ENCODE results near the gene OXER1.

DNA sequence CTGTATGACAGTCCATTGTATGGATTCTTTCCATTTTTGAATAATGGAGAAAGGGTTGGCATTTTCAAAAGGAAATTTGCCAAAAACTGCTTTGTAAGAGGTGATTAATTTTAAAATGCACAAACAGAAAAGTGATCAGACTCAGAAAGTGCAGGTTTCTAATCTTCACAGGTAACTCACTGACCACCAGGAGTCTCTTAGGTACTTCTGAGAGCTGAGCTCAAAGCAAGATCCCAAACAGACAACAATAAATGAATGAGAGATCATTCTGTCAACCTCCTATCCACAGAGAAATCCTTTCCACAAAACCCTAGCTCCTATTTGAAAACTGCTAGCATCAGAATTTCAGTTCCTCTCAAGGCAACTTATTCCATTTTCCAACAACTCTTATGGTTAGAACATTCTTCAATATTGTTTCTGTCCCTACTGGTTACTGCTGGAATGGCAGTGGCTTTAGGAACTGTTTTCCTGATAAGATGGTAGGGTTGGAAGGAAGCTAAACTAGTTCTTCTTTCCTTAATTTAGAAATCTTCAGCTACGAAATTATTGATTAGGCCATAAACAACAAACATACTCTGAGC, 49.1 kb upstream of the OXER1 start:
- TF ChIP-seq, protein P1, sequence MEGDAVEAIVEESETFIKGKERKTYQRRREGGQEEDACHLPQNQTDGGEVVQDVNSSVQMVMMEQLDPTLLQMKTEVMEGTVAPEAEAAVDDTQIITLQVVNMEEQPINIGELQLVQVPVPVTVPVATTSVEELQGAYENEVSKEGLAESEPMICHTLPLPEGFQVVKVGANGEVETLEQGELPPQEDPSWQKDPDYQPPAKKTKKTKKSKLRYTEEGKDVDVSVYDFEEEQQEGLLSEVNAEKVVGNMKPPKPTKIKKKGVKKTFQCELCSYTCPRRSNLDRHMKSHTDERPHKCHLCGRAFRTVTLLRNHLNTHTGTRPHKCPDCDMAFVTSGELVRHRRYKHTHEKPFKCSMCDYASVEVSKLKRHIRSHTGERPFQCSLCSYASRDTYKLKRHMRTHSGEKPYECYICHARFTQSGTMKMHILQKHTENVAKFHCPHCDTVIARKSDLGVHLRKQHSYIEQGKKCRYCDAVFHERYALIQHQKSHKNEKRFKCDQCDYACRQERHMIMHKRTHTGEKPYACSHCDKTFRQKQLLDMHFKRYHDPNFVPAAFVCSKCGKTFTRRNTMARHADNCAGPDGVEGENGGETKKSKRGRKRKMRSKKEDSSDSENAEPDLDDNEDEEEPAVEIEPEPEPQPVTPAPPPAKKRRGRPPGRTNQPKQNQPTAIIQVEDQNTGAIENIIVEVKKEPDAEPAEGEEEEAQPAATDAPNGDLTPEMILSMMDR (conservative IDR thresholded peaks at IDR 0.05; ENCODE audit: low read depth, low read length), result peak; percentile 59
- TF ChIP-seq EZH2 (IDR thresholded peaks at IDR 0.05; ENCODE audit: borderline replicate concordance, low read depth, low read length, poor library complexity, severe bottlenecking), result no peak

All from A673 (cell line).